Measurements from ENCODE around the gene TANGO6.
"Not testable (repeated sequence)": the region's sequence is repeated elsewhere in the genome, so short reads cannot be mapped to it uniquely, and the experiment has no call there.

Gene TANGO6

DNA sequence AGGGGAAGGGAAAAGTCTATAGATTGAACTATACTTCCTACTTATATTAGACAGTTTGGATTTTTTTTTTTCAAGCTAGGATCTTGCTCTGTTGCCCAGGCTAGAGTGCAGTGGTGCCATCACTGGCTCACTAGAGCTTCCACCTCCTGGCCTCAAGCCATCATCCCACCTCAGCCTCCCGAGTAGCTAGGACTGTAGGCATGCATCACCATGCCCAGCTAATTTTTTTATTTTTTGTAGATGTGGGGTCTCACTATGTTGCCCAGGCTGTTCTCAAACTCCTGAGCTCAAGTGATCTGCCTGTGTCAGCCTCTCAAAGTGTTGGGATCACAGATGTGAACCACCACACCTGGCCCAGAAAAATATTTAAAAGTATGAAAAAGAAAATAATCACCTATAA is 141.1 kb downstream of the TANGO6 start:
- TF ChIP-seq, protein P1, sequence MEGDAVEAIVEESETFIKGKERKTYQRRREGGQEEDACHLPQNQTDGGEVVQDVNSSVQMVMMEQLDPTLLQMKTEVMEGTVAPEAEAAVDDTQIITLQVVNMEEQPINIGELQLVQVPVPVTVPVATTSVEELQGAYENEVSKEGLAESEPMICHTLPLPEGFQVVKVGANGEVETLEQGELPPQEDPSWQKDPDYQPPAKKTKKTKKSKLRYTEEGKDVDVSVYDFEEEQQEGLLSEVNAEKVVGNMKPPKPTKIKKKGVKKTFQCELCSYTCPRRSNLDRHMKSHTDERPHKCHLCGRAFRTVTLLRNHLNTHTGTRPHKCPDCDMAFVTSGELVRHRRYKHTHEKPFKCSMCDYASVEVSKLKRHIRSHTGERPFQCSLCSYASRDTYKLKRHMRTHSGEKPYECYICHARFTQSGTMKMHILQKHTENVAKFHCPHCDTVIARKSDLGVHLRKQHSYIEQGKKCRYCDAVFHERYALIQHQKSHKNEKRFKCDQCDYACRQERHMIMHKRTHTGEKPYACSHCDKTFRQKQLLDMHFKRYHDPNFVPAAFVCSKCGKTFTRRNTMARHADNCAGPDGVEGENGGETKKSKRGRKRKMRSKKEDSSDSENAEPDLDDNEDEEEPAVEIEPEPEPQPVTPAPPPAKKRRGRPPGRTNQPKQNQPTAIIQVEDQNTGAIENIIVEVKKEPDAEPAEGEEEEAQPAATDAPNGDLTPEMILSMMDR (IDR thresholded peaks at IDR 0.05; ENCODE audit: borderline replicate concordance, control extremely low read depth, extremely low read depth, insufficient read depth, missing control alignments): no peak
- DNase-seq (ENCODE audit: low spot score): no peak
- in situ Hi-C loops (cut with MboI; ENCODE audit: low sequenced_read_pairs, unreplicated experiment): no loop called here

GRCh38 chr16:68985268-68985667 is 141.9 kb downstream of the TANGO6 start:
- in situ Hi-C loops (cut with MboI; ENCODE audit: low sequenced_read_pairs, unreplicated experiment): no loop called here

GRCh38 chr16:68985855-68986254 is 142.5 kb downstream of the TANGO6 start:
- in situ Hi-C loops (cut with MboI; ENCODE audit: low sequenced_read_pairs, unreplicated experiment): no loop called here
- no peak for DNase-seq (ENCODE audit: low spot score)
- TF ChIP-seq, protein P1 (IDR thresholded peaks at IDR 0.05; ENCODE audit: borderline replicate concordance, control extremely low read depth, extremely low read depth, insufficient read depth, missing control alignments): no peak

More at GRCh38 chr16:68985268-68985667, 141.9 kb downstream of the TANGO6 start:
- DNase-seq (ENCODE audit: low spot score): no peak
- TF ChIP-seq, protein P1 (IDR thresholded peaks at IDR 0.05; ENCODE audit: borderline replicate concordance, control extremely low read depth, extremely low read depth, insufficient read depth, missing control alignments): no peak

DNA sequence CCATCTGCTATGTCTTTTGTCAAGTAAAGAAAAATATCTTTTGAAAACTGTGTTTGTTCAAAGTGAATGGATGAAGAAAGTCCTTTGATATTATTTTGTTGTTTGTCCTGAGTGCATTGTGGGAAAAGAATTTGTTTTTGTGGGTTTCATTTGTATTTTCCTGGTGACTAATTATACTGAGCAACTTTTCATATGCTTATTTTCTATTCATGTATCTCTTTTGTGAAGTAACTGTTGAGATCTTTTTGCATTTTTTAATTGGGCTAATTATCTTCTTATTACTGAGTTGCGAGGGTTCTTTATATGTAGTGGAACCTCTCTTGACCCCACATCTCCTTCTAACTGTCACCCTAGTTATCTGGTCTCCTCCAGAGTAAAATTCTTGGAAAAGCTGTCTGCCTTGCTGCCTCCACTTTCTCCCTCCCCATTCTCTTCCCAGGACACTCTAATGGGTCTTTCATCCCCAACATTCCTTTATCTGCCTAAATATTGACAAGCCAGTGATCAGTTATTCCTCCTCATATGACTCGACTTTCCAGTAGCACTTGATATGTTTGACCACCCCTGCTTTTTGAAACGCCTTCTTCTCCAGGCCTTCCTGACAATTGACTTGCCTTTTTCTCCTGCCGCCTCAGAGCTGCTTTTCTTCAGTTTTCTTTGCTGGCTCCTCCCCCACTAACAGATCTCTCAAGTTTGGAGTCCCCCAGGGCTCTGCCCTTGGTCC is 144.6 kb downstream of the TANGO6 start:
- in situ Hi-C loops (cut with MboI; ENCODE audit: low sequenced_read_pairs, unreplicated experiment): no loop called here
- no peak for DNase-seq (ENCODE audit: low spot score)
- TF ChIP-seq, protein P1 (IDR thresholded peaks at IDR 0.05; ENCODE audit: borderline replicate concordance, control extremely low read depth, extremely low read depth, insufficient read depth, missing control alignments): no peak

DNA sequence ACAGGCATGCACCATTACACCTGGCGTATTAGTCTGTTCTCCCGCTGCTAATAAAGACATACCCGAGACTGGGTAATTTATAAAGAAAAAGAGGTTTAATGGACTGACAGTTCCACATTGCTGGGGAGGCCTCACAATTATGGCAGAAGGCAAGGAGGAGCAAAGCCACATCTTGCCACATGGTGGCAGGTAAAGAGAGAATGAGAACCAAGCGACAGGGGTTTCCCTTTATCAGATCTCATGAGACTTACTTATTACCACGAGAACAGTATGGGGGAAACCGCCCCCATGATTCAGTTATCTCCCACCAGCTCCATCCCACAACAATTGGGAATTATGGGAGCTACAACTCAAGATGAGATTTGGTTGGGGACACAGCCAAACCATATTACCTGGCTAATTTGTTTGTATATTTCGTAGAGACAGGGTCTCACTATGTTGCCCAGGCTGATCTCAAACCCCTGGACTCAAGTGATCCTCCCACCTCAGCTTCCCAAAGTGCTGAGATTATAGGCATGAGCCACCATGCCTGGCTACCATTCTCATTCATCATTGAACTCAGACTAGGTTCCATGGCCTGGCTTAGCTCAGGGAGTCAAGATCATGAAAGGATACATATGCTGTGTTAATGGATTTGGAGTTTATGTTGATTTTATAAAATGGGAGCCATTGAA is 147.0 kb downstream of the TANGO6 start:
- in situ Hi-C loops (cut with MboI; ENCODE audit: low sequenced_read_pairs, unreplicated experiment); DNase-seq (ENCODE audit: low spot score): not testable (repeated sequence)

GRCh38 chr16:68991075-68991474 is 147.7 kb downstream of the TANGO6 start:
- in situ Hi-C loops (cut with MboI; ENCODE audit: low sequenced_read_pairs, unreplicated experiment): no loop called here
- no peak for DNase-seq (ENCODE audit: low spot score)
- TF ChIP-seq, protein P1 (IDR thresholded peaks at IDR 0.05; ENCODE audit: borderline replicate concordance, control extremely low read depth, extremely low read depth, insufficient read depth, missing control alignments): no peak

DNA sequence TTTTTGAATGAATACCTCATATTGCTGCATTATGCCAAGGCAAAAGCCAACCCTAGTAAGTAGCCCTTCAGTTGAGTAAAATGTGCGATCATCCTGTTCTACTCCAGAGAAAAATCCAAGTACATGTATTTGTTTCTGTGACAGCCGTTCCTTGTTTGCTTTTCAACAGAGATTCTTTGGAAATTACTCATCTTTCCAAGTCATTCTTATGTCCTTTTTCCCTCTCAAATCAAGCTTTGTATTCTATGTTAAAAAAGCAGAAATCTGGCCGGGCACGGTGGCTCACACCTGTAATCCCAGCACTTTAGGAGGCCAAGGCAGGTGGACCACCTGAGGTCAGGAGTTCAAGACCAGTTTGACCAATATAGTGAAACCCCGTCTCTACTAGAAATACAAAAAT is 149.2 kb downstream of the TANGO6 start:
- DNase-seq (ENCODE audit: low spot score): no peak
- TF ChIP-seq, protein P1 (IDR thresholded peaks at IDR 0.05; ENCODE audit: borderline replicate concordance, control extremely low read depth, extremely low read depth, insufficient read depth, missing control alignments): no peak
- in situ Hi-C loops (cut with MboI; ENCODE audit: low sequenced_read_pairs, unreplicated experiment): no loop called here

Data from GM13976 (cell line).